HEK293 (cell line): ENCODE results near the gene ATP5F1D.

Source experiments
- EGR2 ChIP-seq: fragments of 450-650 bp; formaldehyde crosslinking; IDR thresholded peaks from 2 replicates; pipeline ENCODE4 v1.5.1; 2016; ENCODE audit warnings: low read depth, missing biosample characterization, missing genetic modification characterization
- GLI2 ChIP-seq: fragments of 450-650 bp; formaldehyde crosslinking; IDR thresholded peaks from 2 replicates; pipeline ENCODE4; 2017; ENCODE audit warnings: missing biosample characterization, missing genetic modification characterization, low read depth, borderline replicate concordance
- RBAK ChIP-seq: fragments of 450-650 bp; formaldehyde crosslinking; IDR thresholded peaks from 2 replicates; pipeline ENCODE4 v1.5.1; 2016; ENCODE audit warnings: missing biosample characterization, missing genetic modification characterization
- SP3 ChIP-seq: fragments of 450-650 bp; formaldehyde crosslinking; IDR thresholded peaks from 2 replicates; pipeline ENCODE4 v1.5.1; 2016; ENCODE audit warnings: missing biosample characterization, missing genetic modification characterization
- TSHZ1 ChIP-seq: fragments of 450-650 bp; formaldehyde crosslinking; IDR thresholded peaks from 2 replicates; pipeline ENCODE4 v1.5.1; 2016; ENCODE audit warnings: missing biosample characterization, missing genetic modification characterization, borderline replicate concordance
- ZBTB1 ChIP-seq: fragments of 450-650 bp; formaldehyde crosslinking; IDR thresholded peaks from 2 replicates; pipeline ENCODE4 v1.5.1; 2016; ENCODE audit warnings: missing biosample characterization, missing genetic modification characterization
- ZBTB21 ChIP-seq: fragments of 450-650 bp; formaldehyde crosslinking; IDR thresholded peaks from 2 replicates; pipeline ENCODE4 v1.5.1; 2017; ENCODE audit warnings: missing biosample characterization, missing genetic modification characterization
- ZFP41 ChIP-seq: fragments of 450-650 bp; formaldehyde crosslinking; IDR thresholded peaks from 2 replicates; pipeline ENCODE4 v1.5.1; 2016; ENCODE audit warnings: missing biosample characterization, missing genetic modification characterization, borderline replicate concordance
- ZNF133 ChIP-seq: fragments of 450-650 bp; formaldehyde crosslinking; IDR thresholded peaks from 2 replicates; pipeline ENCODE4 v1.5.1; 2016; ENCODE audit warnings: missing biosample characterization, missing genetic modification characterization
- ZNF155 ChIP-seq: fragments of 450-650 bp; formaldehyde crosslinking; IDR thresholded peaks from 2 replicates; pipeline ENCODE4 v1.5.1; 2016; ENCODE audit warnings: missing biosample characterization, missing genetic modification characterization
- ZNF169 ChIP-seq: fragments of 450-650 bp; formaldehyde crosslinking; IDR thresholded peaks from 2 replicates; pipeline ENCODE4 v1.5.1; 2016; ENCODE audit warnings: missing biosample characterization, missing genetic modification characterization
- ZNF221 ChIP-seq: fragments of 450-650 bp; formaldehyde crosslinking; IDR thresholded peaks from 2 replicates; pipeline ENCODE4 v1.5.1; 2017; ENCODE audit warnings: missing biosample characterization, missing genetic modification characterization, borderline replicate concordance
- ZNF311 ChIP-seq: fragments of 450-650 bp; formaldehyde crosslinking; IDR thresholded peaks from 2 replicates; pipeline ENCODE4 v1.5.1; 2017; ENCODE audit warnings: missing biosample characterization, missing genetic modification characterization, borderline replicate concordance
- ZNF37A ChIP-seq: fragments of 450-650 bp; IDR thresholded peaks from 2 replicates; pipeline ENCODE4 v1.5.1; 2018; ENCODE audit warnings: missing biosample characterization, missing genetic modification characterization
- ZNF449 ChIP-seq: fragments of 450-650 bp; formaldehyde crosslinking; IDR thresholded peaks from 2 replicates; pipeline ENCODE4 v1.5.1; 2017; ENCODE audit warnings: missing biosample characterization, mild to moderate bottlenecking, missing genetic modification characterization, moderate library complexity
- ZNF514 ChIP-seq: fragments of 450-650 bp; formaldehyde crosslinking; IDR thresholded peaks from 2 replicates; pipeline ENCODE4 v1.5.1; 2016; ENCODE audit warnings: missing biosample characterization, missing genetic modification characterization
- ZNF555 ChIP-seq: fragments of 450-650 bp; formaldehyde crosslinking; conservative IDR thresholded peaks from 2 replicates; pipeline ENCODE4 v1.5.1; 2017; ENCODE audit warnings: missing biosample characterization, mild to moderate bottlenecking, missing genetic modification characterization, inconsistent platforms
- ZNF558 ChIP-seq: fragments of 450-650 bp; formaldehyde crosslinking; IDR thresholded peaks from 2 replicates; pipeline ENCODE4 v1.5.1; 2016; ENCODE audit warnings: missing biosample characterization, missing genetic modification characterization
- ZNF560 ChIP-seq: fragments of 450-650 bp; formaldehyde crosslinking; IDR thresholded peaks from 2 replicates; pipeline ENCODE4 v1.5.1; 2017; ENCODE audit warnings: missing biosample characterization, missing genetic modification characterization, borderline replicate concordance
- ZNF561 ChIP-seq: fragments of 450-650 bp; IDR thresholded peaks from 2 replicates; pipeline ENCODE4 v1.5.1; 2018; ENCODE audit warnings: missing biosample characterization, missing genetic modification characterization, borderline replicate concordance
- ZNF571 ChIP-seq: fragments of 450-650 bp; formaldehyde crosslinking; IDR thresholded peaks from 2 replicates; pipeline ENCODE4 v1.5.0; 2017; ENCODE audit warnings: missing biosample characterization, missing genetic modification characterization
- ZNF658 ChIP-seq: fragments of 450-650 bp; formaldehyde crosslinking; IDR thresholded peaks from 2 replicates; pipeline ENCODE4; 2016; ENCODE audit warnings: missing biosample characterization, missing genetic modification characterization
- ZNF660 ChIP-seq: fragments of 450-650 bp; IDR thresholded peaks from 2 replicates; pipeline ENCODE4 v1.5.1; 2018; ENCODE audit warnings: missing biosample characterization, mild to moderate bottlenecking, missing genetic modification characterization
- ZNF777 ChIP-seq: fragments of 450-650 bp; formaldehyde crosslinking; IDR thresholded peaks from 2 replicates; pipeline ENCODE4 v1.5.1; 2017; ENCODE audit warnings: missing biosample characterization, missing genetic modification characterization, borderline replicate concordance
- ZNF830 ChIP-seq: fragments of 450-650 bp; IDR thresholded peaks from 2 replicates; pipeline ENCODE4 v1.5.0; 2018; ENCODE audit warnings: missing biosample characterization, missing genetic modification characterization, low read depth, mild to moderate bottlenecking, moderate library complexity
- TF ChIP-seq, protein P1 (sequence below): fragments of 450-650 bp; formaldehyde crosslinking; IDR thresholded peaks from 2 replicates; pipeline ENCODE4 v1.5.1; 2016; ENCODE audit warnings: missing biosample characterization, missing genetic modification characterization
- TF ChIP-seq, protein P2 (sequence below): fragments of 450-650 bp; formaldehyde crosslinking; optimal IDR thresholded peaks from 2 replicates; pipeline ENCODE3; 2016; ENCODE audit warnings: missing biosample characterization, mild to moderate bottlenecking, missing genetic modification characterization
- TF ChIP-seq, protein P3 (sequence below): fragments of 450-650 bp; formaldehyde crosslinking; IDR thresholded peaks from 2 replicates; pipeline ENCODE4 v1.5.1; 2016; ENCODE audit warnings: missing biosample characterization, missing genetic modification characterization

Gene ATP5F1D

DNA sequence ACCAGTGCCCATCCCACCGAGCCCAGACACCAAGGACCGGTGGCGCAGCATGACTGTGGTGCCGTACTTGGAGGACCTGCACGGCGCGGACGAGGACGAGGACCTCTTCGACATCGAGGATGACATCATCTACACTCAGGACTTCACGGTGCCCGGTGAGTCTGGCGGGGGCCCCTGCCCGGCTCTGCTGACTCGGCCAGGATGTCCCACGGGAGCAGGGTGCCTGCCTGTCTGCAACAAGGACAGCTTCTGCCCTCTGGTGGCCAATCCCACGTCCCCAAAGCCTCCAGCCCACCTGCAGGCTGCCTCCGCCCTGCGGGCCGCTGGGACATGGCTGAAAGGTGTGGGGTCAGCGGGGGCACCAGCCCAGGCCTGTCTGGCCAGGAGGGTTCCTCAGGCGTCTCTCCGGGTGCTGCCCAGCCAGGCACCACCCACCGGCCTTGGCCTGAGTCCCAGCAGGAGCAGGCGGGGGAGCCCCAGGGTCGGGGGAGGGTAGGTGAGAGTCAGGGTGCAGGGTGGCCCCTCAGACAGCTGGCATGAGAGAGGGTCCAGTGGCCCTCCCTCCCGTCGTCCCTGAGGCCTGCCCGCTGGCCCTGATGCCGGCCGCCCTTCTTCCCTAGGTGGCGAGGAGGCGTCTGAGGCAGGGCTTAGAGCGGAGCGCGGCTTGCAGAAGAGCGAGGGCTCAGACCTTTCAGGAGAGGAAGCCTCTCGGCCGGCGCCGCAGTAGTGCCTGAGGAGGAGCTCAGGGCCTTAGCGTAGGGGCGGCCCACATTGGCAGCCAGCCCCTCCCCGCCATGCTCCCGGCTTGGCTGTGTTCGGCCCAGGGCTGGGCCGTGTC is 18.3 kb upstream of the ATP5F1D start (continued):
- no peak for TF ChIP-seq TSHZ1 (tag by site-specific recombination)
- no peak for TF ChIP-seq ZNF449 (tag by site-specific recombination)
- no peak for TF ChIP-seq ZNF558 (tag by site-specific recombination)
- TF ChIP-seq ZBTB21 = peak; percentile 60
- TF ChIP-seq ZNF571 = no peak
- TF ChIP-seq ZNF777 (tag by site-specific recombination) = no peak
- TF ChIP-seq ZNF561 (tag by site-specific recombination) = no peak
- no peak for TF ChIP-seq GLI2 (tag by site-specific recombination)
- no peak for TF ChIP-seq ZNF514 (tag by site-specific recombination)
- no peak for TF ChIP-seq ZBTB1
- no peak for TF ChIP-seq ZNF221
- no peak for TF ChIP-seq ZNF660
- no peak for TF ChIP-seq RBAK (tag by site-specific recombination)
- no peak for TF ChIP-seq ZNF37A
- TF ChIP-seq ZNF155 (tag by site-specific recombination) = no peak
- TF ChIP-seq, protein P1, sequence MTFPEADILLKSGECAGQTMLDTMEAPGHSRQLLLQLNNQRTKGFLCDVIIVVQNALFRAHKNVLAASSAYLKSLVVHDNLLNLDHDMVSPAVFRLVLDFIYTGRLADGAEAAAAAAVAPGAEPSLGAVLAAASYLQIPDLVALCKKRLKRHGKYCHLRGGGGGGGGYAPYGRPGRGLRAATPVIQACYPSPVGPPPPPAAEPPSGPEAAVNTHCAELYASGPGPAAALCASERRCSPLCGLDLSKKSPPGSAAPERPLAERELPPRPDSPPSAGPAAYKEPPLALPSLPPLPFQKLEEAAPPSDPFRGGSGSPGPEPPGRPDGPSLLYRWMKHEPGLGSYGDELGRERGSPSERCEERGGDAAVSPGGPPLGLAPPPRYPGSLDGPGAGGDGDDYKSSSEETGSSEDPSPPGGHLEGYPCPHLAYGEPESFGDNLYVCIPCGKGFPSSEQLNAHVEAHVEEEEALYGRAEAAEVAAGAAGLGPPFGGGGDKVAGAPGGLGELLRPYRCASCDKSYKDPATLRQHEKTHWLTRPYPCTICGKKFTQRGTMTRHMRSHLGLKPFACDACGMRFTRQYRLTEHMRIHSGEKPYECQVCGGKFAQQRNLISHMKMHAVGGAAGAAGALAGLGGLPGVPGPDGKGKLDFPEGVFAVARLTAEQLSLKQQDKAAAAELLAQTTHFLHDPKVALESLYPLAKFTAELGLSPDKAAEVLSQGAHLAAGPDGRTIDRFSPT = peak; percentile 80
- TF ChIP-seq ZNF311 = no peak
- TF ChIP-seq ZNF658 (tag by site-specific recombination) = no peak
- TF ChIP-seq ZNF560 (tag by site-specific recombination) = no peak
- TF ChIP-seq ZNF133 (tag by site-specific recombination) = no peak
- no peak for TF ChIP-seq SP3
- no peak for TF ChIP-seq ZNF169
- TF ChIP-seq ZFP41 = no peak
- TF ChIP-seq EGR2 (tag by site-specific recombination) = peak; percentile 32; the same call in 1 of the 2 replicates
- TF ChIP-seq, protein P2, sequence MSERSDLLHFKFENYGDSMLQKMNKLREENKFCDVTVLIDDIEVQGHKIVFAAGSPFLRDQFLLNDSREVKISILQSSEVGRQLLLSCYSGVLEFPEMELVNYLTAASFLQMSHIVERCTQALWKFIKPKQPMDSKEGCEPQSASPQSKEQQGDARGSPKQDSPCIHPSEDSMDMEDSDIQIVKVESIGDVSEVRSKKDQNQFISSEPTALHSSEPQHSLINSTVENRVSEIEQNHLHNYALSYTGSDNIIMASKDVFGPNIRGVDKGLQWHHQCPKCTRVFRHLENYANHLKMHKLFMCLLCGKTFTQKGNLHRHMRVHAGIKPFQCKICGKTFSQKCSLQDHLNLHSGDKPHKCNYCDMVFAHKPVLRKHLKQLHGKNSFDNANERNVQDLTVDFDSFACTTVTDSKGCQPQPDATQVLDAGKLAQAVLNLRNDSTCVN (tag by site-specific recombination) = no peak
- TF ChIP-seq, protein P3, sequence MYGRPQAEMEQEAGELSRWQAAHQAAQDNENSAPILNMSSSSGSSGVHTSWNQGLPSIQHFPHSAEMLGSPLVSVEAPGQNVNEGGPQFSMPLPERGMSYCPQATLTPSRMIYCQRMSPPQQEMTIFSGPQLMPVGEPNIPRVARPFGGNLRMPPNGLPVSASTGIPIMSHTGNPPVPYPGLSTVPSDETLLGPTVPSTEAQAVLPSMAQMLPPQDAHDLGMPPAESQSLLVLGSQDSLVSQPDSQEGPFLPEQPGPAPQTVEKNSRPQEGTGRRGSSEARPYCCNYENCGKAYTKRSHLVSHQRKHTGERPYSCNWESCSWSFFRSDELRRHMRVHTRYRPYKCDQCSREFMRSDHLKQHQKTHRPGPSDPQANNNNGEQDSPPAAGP (tag by site-specific recombination) = peak; percentile 71
- TF ChIP-seq ZNF830 (tag by site-specific recombination) = no peak
- no peak for TF ChIP-seq ZNF555
